SJSA1 (cell line): ENCODE data around the gene IFT80. TPM values are rescaled to one million over a fixed set of nuclear protein-coding genes. Genes with fewer than 3 reads are reported as not detected.

Experiments
- DNase-seq, 2 experiments: peaks; one replicate each; pipeline ENCODE4 v3.0.0-alpha.2; 2015 to 2020; ENCODE audit warnings: low spot score in 2 of 2, low read depth in 1 of 2
- H3K27ac ChIP-seq: fragments of 250-450 bp; sonication (Bioruptor Pico); 2 replicates; pipeline ENCODE4 v1.5.1; 2020; ENCODE audit warnings: mild to moderate bottlenecking, moderate library complexity
- H3K27me3 ChIP-seq: fragments of 250-450 bp; sonication (Bioruptor Pico); replicated peaks from 2 replicates; pipeline ENCODE4 v1.5.1; 2020; ENCODE audit warnings: mild to moderate bottlenecking, moderate library complexity
- H3K36me3 ChIP-seq: fragments of 250-450 bp; sonication (Bioruptor Pico); 2 replicates; pipeline ENCODE4 v1.5.1; 2020; ENCODE audit warnings: mild to moderate bottlenecking
- H3K4me1 ChIP-seq: fragments of 250-450 bp; sonication (Bioruptor Pico); replicated peaks from 2 replicates; pipeline ENCODE4 v1.6.1; 2021; ENCODE audit warnings: mild to moderate bottlenecking
- H3K4me3 ChIP-seq: fragments of 250-450 bp; sonication (Bioruptor Pico); 2 replicates; pipeline ENCODE4 v1.5.1; 2020; ENCODE audit warnings: mild to moderate bottlenecking
- H3K9me3 ChIP-seq: fragments of 250-450 bp; sonication (Bioruptor Pico); replicated peaks from 2 replicates; pipeline ENCODE4 v1.5.1; 2020; ENCODE audit warnings: mild to moderate bottlenecking
- total RNA-seq: library from RNA; depleted of rRNA; stranded (reverse); fragments of >200 nt; shearing (Covaris generic); gene quantifications from 2 replicates; pipeline ENCODE4 v1.2.3, GENCODE V29; 2014; rRNA removed

The IFT80 gene
- total RNA-seq, result 26.9 and 30.5 TPM in 2 replicates

DNA sequence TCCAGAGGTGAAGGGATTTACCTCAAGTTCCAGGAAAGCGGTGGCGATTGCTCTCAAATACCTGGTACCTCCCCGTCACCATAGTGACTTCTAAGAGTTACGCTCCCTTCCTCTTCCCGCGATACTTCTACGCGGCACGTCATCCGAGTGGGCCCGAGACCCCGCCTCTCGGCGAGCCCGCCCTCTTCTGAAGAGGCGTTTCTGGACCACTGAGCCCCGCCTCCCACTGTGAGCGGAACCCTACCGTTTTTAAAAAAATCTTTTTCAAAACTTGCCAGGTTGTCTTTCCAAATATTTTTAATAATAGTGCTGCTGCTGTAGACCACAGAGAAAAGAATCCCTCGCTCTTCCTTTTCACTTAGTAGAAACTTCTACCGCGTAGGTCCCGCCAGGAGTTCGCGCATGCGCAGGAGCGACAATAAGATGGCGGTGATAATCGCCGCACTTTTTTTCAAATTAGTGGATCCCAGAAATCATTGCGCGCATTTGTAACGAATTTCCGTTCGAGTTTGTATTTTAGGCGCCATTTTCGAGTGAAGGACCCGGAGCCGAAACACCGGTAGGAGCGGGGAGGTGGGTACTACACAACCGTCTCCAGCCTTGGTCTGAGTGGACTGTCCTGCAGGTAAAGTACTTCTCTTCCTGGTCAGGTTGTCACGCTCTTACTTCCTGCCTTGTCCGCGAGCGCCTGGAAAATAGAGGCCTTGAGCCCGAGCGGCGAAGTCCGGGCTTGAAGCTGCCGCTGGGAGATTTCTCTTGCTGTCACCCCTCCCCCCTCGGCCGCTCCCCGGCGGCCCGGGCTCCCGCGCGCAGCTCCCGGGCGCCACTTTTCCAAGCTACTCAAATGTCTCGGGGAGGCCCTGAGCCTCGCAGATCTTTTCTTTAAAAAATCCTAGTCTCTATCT, at the start of gene IFT80, which contains the start of gene SMC4:
TSS of gene IFT80 (minus strand) at position 101 of the 905 bp plus-strand sequence. CDS start 14,625 bp downstream, outside the sequence.
TSS of gene SMC4 (plus strand) at position 526 of the 905 bp plus-strand sequence. CDS start 1,177 bp downstream, outside the sequence.
- peaks cover 5% of the 10 kb centered on the region for H3K4me1 ChIP-seq
- no peaks in the 10 kb centered on the region for H3K27me3 ChIP-seq
- H3K27ac ChIP-seq, result peak within 1 kb of the TSS; percentile 90
- DNase-seq, result peak; percentile 94 to 98
- peaks cover 49% of the 10 kb centered on the region for H3K36me3 ChIP-seq
- peak within 1 kb of the TSS; percentile 61 for H3K4me3 ChIP-seq
- H3K9me3 ChIP-seq, result no peaks in the 10 kb centered on the region

DNA sequence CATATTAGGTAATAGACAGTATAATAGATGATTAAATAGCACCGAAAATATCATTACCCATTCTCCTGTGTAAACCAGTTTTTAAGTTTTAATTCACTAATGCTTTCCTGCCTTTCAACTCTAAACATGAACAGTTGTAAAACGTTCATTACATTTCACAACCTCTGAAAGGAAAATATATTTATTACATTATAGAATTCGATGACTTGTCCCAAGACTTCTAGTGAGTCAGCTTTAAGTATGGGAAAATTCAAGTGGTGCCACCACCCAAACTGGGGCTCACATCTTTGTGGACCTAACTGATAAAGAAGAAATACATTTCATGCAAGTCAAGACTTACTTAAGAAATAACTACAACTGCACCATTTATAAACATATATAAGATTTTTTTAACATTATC, 48.5 kb upstream of the IFT80 start:
- H3K9me3 ChIP-seq, result no peaks in the 10 kb centered on the region
- no peaks in the 10 kb centered on the region for H3K27me3 ChIP-seq
- DNase-seq, result no peak
- H3K27ac ChIP-seq, result peak overlapping the region; percentile 99
- H3K4me1 ChIP-seq, result peaks cover 48% of the 10 kb centered on the region
- H3K36me3 ChIP-seq, result peaks cover 66% of the 10 kb centered on the region
- H3K4me3 ChIP-seq, result peak overlapping the region; percentile 57

DNA sequence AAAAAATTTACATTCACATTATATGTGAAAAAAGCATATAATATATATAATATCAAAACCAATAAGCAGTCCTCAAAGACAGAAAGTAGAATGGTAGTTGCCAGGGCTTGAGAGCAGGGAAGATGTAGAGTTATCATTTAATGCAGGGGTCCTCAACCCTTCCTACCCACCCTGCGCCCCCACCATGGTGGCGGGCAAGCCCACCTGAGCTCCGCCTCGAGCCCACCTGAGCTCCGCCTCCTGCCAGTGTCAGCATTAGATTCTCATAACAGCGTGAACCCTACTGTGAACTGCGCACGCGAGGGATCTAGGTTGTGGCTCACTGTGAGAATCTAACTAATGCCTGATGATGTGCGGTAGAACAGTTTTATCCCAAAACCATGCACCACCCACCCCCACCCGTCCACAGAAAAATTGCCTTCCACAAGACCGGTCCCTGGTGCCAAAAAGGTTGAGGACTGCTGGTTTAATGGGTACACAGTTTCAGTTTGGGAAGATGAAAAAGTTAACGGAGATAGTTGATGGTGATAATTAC, 47.6 kb upstream of the IFT80 start:
- peaks cover 47% of the 10 kb centered on the region for H3K4me1 ChIP-seq
- DNase-seq, result no peak
- H3K27ac ChIP-seq, result no peak overlapping the region
- H3K36me3 ChIP-seq, result peaks cover 74% of the 10 kb centered on the region
- H3K4me3 ChIP-seq, result peak overlapping the region; percentile 7; the same call in 1 of the 2 replicates
- no peaks in the 10 kb centered on the region for H3K9me3 ChIP-seq
- H3K27me3 ChIP-seq, result no peaks in the 10 kb centered on the region

DNA sequence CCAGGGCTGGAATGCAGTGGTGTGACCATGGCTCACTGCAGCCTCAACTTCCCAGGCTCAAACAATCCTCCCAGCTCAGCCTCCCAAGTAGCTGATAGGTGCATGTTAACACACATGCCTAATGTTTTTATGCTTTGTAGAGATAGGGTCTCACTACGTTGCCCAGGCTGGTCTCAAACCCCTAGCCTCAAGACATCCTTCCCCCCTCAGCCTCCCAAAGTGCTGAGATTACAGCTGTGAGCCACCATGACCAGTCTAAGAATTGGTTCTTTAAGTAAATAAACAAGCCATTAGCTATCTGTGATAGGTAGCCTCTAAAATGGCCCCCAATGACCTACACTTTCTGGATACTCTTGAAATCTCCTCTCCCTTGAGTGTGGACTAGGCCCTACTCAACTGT, 46.8 kb upstream of the IFT80 start:
- H3K9me3 ChIP-seq, result no peaks in the 10 kb centered on the region

DNA sequence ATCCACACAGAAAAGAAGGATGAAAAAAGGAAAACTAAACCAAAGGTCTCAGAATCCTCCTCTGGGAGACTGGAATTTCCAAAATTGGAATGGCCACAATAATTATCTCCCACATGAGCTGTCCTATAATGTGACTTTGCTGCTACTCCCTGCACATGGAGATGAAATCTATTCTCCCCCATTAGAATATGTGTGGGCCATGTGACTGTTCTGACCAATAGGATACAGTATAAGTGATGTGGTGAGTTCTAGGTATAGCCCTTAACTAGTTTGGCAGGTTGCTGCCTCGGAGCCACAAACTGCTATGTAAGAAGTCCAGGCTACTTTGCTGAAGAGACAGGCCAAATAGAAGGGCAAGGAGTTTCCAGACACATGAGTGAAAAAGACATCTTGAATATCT, 45.4 kb upstream of the IFT80 start:
- no peak for DNase-seq
- H3K27me3 ChIP-seq, result no peaks in the 10 kb centered on the region
- H3K27ac ChIP-seq, result no peak overlapping the region
- H3K9me3 ChIP-seq, result no peaks in the 10 kb centered on the region
- no peak overlapping the region for H3K4me3 ChIP-seq
- peaks cover 93% of the 10 kb centered on the region for H3K36me3 ChIP-seq
- H3K4me1 ChIP-seq, result peaks cover 54% of the 10 kb centered on the region

More for the DNA sequence above, 46.8 kb upstream of the IFT80 start:
- DNase-seq, result no peak
- H3K36me3 ChIP-seq, result peaks cover 80% of the 10 kb centered on the region
- H3K4me3 ChIP-seq, result no peak overlapping the region; the same call in 1 of the 2 replicates
- no peaks in the 10 kb centered on the region for H3K27me3 ChIP-seq
- peaks cover 49% of the 10 kb centered on the region for H3K4me1 ChIP-seq
- H3K27ac ChIP-seq, result no peak overlapping the region

DNA sequence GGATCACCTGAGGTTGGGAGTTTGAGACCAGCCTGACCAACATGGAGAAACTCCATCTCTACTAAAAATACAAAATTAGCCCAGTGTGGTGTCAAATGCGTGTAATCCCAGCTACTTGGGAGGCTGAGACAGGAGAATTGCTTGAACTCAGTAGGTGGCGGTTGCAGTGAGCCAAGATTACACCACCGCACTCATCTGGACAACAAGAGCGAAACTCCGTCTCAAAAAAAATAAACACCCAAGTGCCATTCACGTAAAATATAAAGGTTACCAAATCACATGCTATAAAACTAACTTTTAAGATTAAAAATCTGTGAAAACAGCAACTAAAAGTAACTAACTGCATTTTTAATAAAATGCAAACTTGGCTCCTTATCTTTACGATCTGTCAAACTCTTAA, 41.7 kb upstream of the IFT80 start:
- H3K36me3 ChIP-seq, result peaks cover 94% of the 10 kb centered on the region
- H3K4me1 ChIP-seq, result peaks cover 71% of the 10 kb centered on the region
- no peak overlapping the region for H3K4me3 ChIP-seq
- H3K27me3 ChIP-seq, result no peaks in the 10 kb centered on the region
- peak; percentile 62 to 69 for DNase-seq
- peak overlapping the region; percentile 60 for H3K27ac ChIP-seq
- H3K9me3 ChIP-seq, result no peaks in the 10 kb centered on the region

DNA sequence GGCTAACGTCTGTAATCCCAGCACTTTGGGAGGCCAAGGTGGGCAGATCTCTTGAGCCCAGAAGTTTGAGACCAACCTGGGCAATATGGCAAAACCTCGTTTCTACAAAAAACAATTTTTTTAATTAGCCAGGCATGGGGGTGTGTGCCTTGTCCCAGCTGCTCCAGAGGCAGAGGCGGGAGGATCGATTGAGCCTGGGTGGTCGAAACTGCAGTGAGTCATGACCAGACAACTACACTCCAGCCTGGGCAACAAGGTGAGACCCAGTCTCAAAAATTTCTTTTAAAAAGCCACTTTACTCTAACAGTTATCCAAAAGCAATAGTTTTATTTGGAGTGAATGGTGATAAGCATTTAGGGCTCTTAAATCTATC, 38.0 kb upstream of the IFT80 start:
- peak; percentile 49 to 67 for DNase-seq
- H3K4me3 ChIP-seq, result no peak overlapping the region
- peaks cover 95% of the 10 kb centered on the region for H3K36me3 ChIP-seq
- H3K9me3 ChIP-seq, result no peaks in the 10 kb centered on the region
- no peaks in the 10 kb centered on the region for H3K27me3 ChIP-seq
- H3K27ac ChIP-seq, result peak overlapping the region; percentile 3; the same call in 1 of the 2 replicates
- peaks cover 58% of the 10 kb centered on the region for H3K4me1 ChIP-seq

DNA sequence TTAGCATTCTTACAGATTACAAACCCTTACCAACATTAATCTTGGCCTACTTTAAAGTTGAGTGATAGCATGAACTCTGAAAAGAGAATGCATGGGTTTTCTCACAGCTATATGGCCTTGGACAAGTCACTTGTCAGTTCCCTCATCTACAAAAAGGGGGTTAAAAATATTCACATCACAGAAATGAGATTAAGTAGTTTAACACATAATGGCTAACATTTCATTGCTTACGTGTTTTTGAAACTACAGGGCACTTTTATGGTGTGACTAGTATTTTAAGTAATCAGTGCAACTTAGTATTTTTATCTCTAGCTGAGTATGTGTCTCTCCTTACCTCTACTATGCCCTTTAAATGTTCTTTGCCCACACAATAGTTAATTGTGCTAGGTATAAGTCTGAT, 36.7 kb upstream of the IFT80 start:
- Histone ChIP-seq H3K36me3 (peaks cover 98% of the 10 kb centered on the region), H3K4me1 (peaks cover 45% of the 10 kb centered on the region)

DNA sequence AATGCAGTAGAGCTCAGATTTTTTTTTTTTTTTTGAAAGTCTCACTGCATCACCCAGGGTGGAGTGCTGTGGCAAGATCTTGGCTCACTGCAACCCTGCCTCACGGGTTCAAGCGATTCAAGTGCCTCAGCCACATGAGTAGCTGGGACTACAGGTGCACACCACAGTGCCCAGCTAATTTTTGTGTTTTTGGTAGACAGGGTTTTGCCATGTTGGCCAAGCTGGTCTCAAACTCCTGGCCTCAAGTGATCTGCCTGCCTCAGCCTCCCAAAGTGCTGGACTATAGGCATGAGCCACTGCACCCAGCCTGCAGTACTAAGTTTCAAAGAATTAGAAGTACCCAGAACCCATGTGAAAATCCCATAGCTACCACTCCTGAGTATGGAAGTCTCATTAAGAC, 36.1 kb upstream of the IFT80 start:
- Histone ChIP-seq H3K27me3 (no peaks in the 10 kb centered on the region), H3K4me3 (no peak overlapping the region), H3K36me3 (peaks cover 99% of the 10 kb centered on the region), H3K4me1 (peaks cover 38% of the 10 kb centered on the region), H3K27ac (no peak overlapping the region), H3K9me3 (no peaks in the 10 kb centered on the region)
- DNase-seq, result no peak

More for the DNA sequence above, 36.7 kb upstream of the IFT80 start:
- no peak overlapping the region for H3K27ac ChIP-seq
- no peaks in the 10 kb centered on the region for H3K9me3 ChIP-seq
- no peaks in the 10 kb centered on the region for H3K27me3 ChIP-seq
- no peak for DNase-seq
- H3K4me3 ChIP-seq, result no peak overlapping the region

DNA sequence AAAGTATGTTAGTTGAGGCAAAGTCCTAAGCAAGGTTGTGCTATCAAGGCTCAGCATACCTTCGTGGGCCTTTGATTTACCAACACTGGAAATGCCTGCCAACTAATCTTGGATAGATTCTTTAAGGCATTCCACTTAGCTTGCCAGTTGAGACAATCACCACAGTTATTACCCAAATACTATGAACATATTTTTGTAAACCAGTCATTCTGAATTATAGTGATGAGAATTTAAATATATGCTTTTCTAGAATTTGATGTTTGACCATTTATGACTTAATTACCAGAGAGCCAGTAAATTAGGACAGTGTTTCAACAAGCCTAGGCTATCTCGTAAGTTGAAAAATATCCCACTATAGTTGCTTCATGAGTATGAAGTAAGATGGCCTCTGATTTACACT, 35.0 kb upstream of the IFT80 start:
- H3K27ac ChIP-seq, result peak overlapping the region; percentile 23; the same call in 1 of the 2 replicates
- DNase-seq, result no peak
- peaks cover 98% of the 10 kb centered on the region for H3K36me3 ChIP-seq
- H3K27me3 ChIP-seq, result no peaks in the 10 kb centered on the region
- no peak overlapping the region for H3K4me3 ChIP-seq
- peaks cover 29% of the 10 kb centered on the region for H3K4me1 ChIP-seq
- H3K9me3 ChIP-seq, result no peaks in the 10 kb centered on the region

DNA sequence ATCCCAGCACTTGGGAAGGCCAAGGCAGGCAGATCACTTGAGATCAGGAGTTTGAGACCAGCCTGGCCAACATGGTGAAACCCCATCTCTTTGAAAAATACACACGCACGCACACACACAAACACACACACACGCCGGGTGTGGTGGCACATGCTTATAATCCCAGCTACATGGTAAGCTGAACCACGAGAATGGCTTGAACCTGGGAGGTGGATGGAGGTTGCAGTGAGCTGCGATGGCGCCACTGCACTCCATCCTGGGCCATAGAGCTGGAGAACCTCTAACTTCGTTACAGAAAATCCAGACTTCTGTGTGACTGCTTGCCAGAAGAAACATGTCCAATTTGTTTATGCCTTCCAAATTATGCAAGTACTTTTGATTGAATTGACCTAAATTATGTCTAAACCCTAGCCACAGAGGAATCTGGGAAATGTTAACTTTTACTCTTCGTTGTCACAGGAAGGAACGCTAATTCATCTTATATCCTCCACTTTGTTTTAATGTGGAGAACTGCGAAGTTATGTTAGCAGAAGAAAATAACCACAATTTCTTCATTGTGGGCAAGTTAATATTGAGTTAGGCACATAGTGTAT, 28.9 kb upstream of the IFT80 start:
- H3K27ac ChIP-seq, result no peak overlapping the region
- no peaks in the 10 kb centered on the region for H3K27me3 ChIP-seq
- no peak for DNase-seq
- H3K9me3 ChIP-seq, result no peaks in the 10 kb centered on the region
- H3K4me3 ChIP-seq, result no peak overlapping the region
- H3K4me1 ChIP-seq, result no peaks in the 10 kb centered on the region
- peaks cover 99% of the 10 kb centered on the region for H3K36me3 ChIP-seq

DNA sequence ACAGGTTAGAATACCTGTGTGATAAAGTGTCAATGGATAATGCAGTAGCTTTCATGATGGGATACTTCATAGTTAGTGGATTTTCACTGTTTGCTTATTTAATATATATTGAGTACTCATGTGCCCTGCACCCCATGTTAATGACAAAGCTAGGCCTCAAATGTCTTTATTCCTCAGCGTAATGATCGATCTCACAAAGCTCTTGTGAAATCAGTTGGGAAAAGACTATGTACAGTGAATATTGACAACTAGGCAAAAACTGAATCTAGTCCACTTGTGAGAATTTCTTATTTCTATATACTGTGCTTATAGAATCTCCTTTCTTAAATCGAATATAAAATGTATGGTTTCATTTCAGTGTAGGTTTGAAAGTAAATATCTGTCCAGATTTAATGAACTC, 18.3 kb upstream of the IFT80 start:
- no peaks in the 10 kb centered on the region for H3K9me3 ChIP-seq
- H3K36me3 ChIP-seq, result peaks cover 100% of the 10 kb centered on the region
- no peak overlapping the region for H3K4me3 ChIP-seq
- H3K27ac ChIP-seq, result no peak overlapping the region
- H3K27me3 ChIP-seq, result no peaks in the 10 kb centered on the region
- DNase-seq, result no peak
- H3K4me1 ChIP-seq, result peaks cover 5% of the 10 kb centered on the region; the same call in 1 of the 2 replicates

DNA sequence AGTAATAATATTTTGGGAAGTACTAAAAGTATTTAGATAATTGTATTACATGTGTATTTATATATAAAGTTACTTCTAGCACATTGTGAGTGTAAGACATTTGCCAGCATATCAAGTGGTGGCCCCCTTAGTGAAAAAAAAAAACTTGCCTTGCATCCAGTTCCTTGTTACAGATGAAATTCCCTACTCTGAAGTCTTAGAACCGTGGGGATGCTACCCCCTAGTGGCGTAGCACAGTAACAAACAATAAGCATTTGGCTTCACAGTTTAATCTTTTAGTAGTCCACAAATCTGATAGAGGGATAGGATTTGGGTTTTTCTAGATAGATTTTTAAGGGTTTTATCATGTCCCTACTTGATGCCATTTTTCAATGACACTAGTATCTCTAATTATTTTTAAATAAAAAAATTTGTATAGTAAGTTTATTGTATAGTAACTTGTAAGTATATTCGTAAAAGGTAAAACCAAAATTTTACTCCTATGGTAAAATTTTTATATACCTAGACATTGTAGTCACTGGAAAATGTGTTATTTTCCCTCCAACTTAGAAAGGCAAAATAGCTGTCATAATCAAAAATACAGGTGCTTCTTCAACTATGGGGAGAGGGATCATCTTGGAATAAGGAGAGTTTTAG, 14.7 kb upstream of the IFT80 start:
- Histone ChIP-seq H3K36me3 (peaks cover 97% of the 10 kb centered on the region), H3K4me1 (peaks cover 5% of the 10 kb centered on the region; the same call in 1 of the 2 replicates), H3K27me3 (no peaks in the 10 kb centered on the region), H3K4me3 (no peak overlapping the region), H3K27ac (no peak overlapping the region), H3K9me3 (no peaks in the 10 kb centered on the region)
- DNase-seq, result peak; percentile 44 to 64
